RWPE2 (cell line): ENCODE measurements around the gene TOMM34.
A peak's percentile ranks its signal among the peaks of the same experiment; 100 is the strongest.

Experiments used
- ATAC-seq: fragments of 200-7000 bp; cut with Tn5 transposase; 3 replicates; pipeline ENCODE4 v1.9.1; 2021; ENCODE audit warnings: low read depth
- DNase-seq: peaks from one replicate; pipeline ENCODE4 v3.0.0-alpha.2; 2020; ENCODE audit warnings: low spot score
- H3K27ac ChIP-seq: fragments of 450-650 bp; 2 replicates; pipeline ENCODE4 v1.5.1; 2017; ENCODE audit warnings: mild to moderate bottlenecking; ENCODE audit not compliant: poor library complexity, severe bottlenecking
- H3K27me3 ChIP-seq: fragments of 250-450 bp; sonication (Bioruptor Pico); 2 replicates; pipeline ENCODE4 v1.5.1; 2021; ENCODE audit warnings: mild to moderate bottlenecking, moderate library complexity; ENCODE audit not compliant: insufficient read depth, poor library complexity, severe bottlenecking
- H3K36me3 ChIP-seq: fragments of 250-450 bp; sonication (Bioruptor Pico); 2 replicates; pipeline ENCODE4 v1.5.1; 2020; ENCODE audit warnings: low read depth, mild to moderate bottlenecking, moderate library complexity
- H3K4me1 ChIP-seq: fragments of 250-450 bp; sonication (Bioruptor Pico); 2 replicates; pipeline ENCODE4 v1.5.1; 2021; ENCODE audit warnings: mild to moderate bottlenecking, moderate library complexity; ENCODE audit not compliant: insufficient read depth, poor library complexity, severe bottlenecking
- H3K4me3 ChIP-seq: fragments of 250-450 bp; sonication (Bioruptor Pico); 2 replicates; pipeline ENCODE4 v1.5.1; 2021; ENCODE audit warnings: mild to moderate bottlenecking, moderate library complexity; ENCODE audit not compliant: severe bottlenecking
- H3K9me3 ChIP-seq: fragments of 250-450 bp; sonication (Bioruptor Pico); 2 replicates; pipeline ENCODE4 v1.5.1; 2021; ENCODE audit warnings: mild to moderate bottlenecking, moderate library complexity; ENCODE audit not compliant: severe bottlenecking
- CTCF ChIP-seq: fragments of 450-650 bp; IDR thresholded peaks from one replicate; pipeline ENCODE4 v1.5.1; 2017; ENCODE audit warnings: mild to moderate bottlenecking, moderate library complexity; ENCODE audit not compliant: poor library complexity, severe bottlenecking

The TOMM34 gene

GRCh38 chr20:44918342-44918741 is 41.9 kb downstream of the TOMM34 start:
- Histone ChIP-seq H3K27me3 (no peaks in the 10 kb centered on the region), H3K27ac (no peak overlapping the region), H3K4me1 (no peaks in the 10 kb centered on the region), H3K9me3 (no peaks in the 10 kb centered on the region), H3K4me3 (no peak overlapping the region), H3K36me3 (peaks cover 97% of the 10 kb centered on the region)
- TF ChIP-seq CTCF = no peak
- DNase-seq = peak; percentile 29
- no peak for ATAC-seq

- Histone ChIP-seq H3K27ac (no peak overlapping the region), H3K4me1 (no peaks in the 10 kb centered on the region), H3K4me3 (no peak overlapping the region), H3K36me3 (peaks cover 97% of the 10 kb centered on the region), H3K27me3 (no peaks in the 10 kb centered on the region), H3K9me3 (no peaks in the 10 kb centered on the region)
- DNase-seq (peak; percentile 14), ATAC-seq (no peak)
- TF ChIP-seq CTCF = no peak
Observed at GRCh38 chr20:44917399-44917798, 42.8 kb downstream of the TOMM34 start.

GRCh38 chr20:44916586-44916985 is 43.6 kb downstream of the TOMM34 start:
- H3K27ac ChIP-seq = no peak overlapping the region
- peaks cover 97% of the 10 kb centered on the region for H3K36me3 ChIP-seq
- TF ChIP-seq CTCF = no peak
- H3K4me3 ChIP-seq = no peak overlapping the region
- no peaks in the 10 kb centered on the region for H3K4me1 ChIP-seq
- no peaks in the 10 kb centered on the region for H3K27me3 ChIP-seq
- H3K9me3 ChIP-seq = no peaks in the 10 kb centered on the region
- ATAC-seq = no peak
- DNase-seq = peak; percentile 73

GRCh38 chr20:44914924-44915323 is 45.3 kb downstream of the TOMM34 start:
- no peak for TF ChIP-seq CTCF
- DNase-seq = no peak
- H3K4me1 ChIP-seq = peaks cover 8% of the 10 kb centered on the region
- no peak overlapping the region for H3K27ac ChIP-seq
- no peak overlapping the region for H3K4me3 ChIP-seq
- H3K36me3 ChIP-seq = peaks cover 81% of the 10 kb centered on the region
- H3K27me3 ChIP-seq = no peaks in the 10 kb centered on the region
- no peak for ATAC-seq
- H3K9me3 ChIP-seq = no peaks in the 10 kb centered on the region

- H3K36me3 ChIP-seq = peaks cover 68% of the 10 kb centered on the region
- no peaks in the 10 kb centered on the region for H3K9me3 ChIP-seq
- no peak for TF ChIP-seq CTCF
- DNase-seq (no peak), ATAC-seq (no peak)
- no peak overlapping the region for H3K27ac ChIP-seq
- no peak overlapping the region for H3K4me3 ChIP-seq
- H3K27me3 ChIP-seq = no peaks in the 10 kb centered on the region
- H3K4me1 ChIP-seq = peaks cover 8% of the 10 kb centered on the region
Observed at GRCh38 chr20:44912189-44912588, 48.0 kb downstream of the TOMM34 start.
